22Rv1 (cell line): ENCODE results near the gene DNASE1L2.

Source experiments
- ZFX ChIP-seq: fragments of 450-650 bp; IDR thresholded peaks from 2 replicates; pipeline ENCODE4 v1.6.1; 2017; ENCODE audit warnings: antibody characterized with exemption, borderline replicate concordance
- TF ChIP-seq, protein P1 (sequence below): fragments of 450-650 bp; IDR thresholded peaks from 2 replicates; pipeline ENCODE4 v1.5.1; 2017; ENCODE audit warnings: mild to moderate bottlenecking

GRCh38 chr16:2206780-2207433 lies 29.3 kb upstream of the DNASE1L2 start:
- TF ChIP-seq, protein P1, sequence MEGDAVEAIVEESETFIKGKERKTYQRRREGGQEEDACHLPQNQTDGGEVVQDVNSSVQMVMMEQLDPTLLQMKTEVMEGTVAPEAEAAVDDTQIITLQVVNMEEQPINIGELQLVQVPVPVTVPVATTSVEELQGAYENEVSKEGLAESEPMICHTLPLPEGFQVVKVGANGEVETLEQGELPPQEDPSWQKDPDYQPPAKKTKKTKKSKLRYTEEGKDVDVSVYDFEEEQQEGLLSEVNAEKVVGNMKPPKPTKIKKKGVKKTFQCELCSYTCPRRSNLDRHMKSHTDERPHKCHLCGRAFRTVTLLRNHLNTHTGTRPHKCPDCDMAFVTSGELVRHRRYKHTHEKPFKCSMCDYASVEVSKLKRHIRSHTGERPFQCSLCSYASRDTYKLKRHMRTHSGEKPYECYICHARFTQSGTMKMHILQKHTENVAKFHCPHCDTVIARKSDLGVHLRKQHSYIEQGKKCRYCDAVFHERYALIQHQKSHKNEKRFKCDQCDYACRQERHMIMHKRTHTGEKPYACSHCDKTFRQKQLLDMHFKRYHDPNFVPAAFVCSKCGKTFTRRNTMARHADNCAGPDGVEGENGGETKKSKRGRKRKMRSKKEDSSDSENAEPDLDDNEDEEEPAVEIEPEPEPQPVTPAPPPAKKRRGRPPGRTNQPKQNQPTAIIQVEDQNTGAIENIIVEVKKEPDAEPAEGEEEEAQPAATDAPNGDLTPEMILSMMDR = no peak
- TF ChIP-seq ZFX = no peak
